Activated T-cell treated with anti-CD3 and anti-CD28 coated beads for 1 hour (primary cell): Measurements from ENCODE around the gene HADHB.
"Not testable (repeated sequence)": the region's sequence is repeated elsewhere in the genome, so short reads cannot be mapped to it uniquely, and the experiment has no call there.

Experiments used
- DNase-seq: peaks from one replicate; pipeline ENCODE4 v3.0.0-alpha.2; 2020; ENCODE audit warnings: low read depth

The HADHB gene

DNA sequence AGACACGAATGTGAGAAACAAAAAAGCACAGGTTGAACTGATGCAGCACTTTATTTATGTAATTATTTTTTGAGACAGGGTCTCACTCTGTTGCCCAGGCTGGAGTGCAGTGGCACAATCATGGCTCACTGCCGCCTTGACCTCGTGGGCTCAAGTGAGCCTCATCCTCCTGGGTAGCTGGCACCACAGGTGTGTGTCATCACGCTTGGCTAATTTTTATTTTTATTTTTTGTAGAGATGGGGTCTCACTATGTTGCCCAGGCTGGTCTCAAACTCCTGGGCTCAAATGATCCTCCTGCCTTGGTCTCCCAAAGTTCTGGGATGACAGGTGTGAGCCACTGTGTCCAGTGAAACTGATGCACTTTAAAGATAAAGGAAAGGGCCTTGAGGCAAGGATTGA is 84.3 kb downstream of the HADHB start:
- DNase-seq, result not testable (repeated sequence)

DNA sequence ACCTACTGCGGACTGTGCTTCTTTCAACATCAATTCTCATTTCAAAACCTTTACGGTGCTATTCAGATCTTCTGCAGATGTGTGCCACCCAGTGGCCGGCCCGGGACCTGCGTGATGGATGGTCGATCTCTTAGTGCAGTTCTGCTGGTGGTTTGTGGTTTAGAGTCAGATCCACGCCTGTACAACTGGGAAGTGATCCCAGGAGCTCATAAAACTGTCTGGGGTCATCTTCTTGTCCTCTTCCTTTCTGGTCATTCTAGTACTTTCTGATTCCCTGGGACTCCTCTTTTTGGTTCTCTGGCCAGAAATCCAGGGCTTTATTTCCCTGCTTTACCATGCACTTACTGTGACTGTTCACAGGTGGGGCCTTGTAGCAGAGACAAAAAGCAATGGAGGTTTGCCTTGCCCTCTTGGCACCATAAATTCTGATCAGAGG is 85.4 kb downstream of the HADHB start:
- DNase-seq, result peak; percentile 78

DNA sequence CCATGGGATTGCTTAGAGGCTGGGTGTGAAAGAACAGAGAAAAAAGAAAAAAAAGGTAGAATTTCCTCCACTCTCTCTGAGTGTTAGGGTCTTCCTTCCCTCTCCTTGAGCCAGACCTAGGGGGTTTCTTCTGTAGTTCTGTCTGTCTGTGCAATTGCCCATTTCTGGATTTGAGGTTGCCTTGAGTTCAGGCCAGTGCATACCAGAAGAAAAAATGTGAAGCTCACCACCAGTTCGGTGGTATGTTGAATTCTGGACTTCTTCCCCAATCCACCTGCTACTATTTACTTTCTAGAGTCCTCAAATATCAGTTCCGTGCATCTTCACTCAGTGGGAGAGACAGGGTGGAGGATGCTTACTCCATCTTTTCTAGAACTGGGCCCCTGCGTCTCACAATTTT is 85.9 kb downstream of the HADHB start:
- DNase-seq, result no peak

DNA sequence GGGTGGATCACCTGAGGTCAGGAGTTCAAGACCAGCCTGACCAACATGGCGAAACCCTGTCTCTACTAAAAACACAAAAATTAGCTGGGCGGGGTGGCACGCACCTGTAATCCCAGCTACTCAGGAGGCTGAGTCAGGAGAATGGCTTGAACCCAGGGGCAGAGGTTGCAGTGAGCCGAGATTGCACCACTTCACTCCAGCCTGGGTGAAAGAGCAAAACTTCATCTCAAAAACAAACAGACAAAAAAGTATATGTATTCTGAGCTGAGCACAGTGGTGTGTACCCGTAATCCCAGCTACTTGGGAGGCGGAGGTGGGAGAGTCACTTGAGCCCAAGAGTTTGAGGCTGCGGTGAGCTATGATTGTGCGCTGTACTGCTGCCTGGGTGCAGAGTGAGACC is 86.6 kb downstream of the HADHB start:
- DNase-seq, result not testable (repeated sequence)

DNA sequence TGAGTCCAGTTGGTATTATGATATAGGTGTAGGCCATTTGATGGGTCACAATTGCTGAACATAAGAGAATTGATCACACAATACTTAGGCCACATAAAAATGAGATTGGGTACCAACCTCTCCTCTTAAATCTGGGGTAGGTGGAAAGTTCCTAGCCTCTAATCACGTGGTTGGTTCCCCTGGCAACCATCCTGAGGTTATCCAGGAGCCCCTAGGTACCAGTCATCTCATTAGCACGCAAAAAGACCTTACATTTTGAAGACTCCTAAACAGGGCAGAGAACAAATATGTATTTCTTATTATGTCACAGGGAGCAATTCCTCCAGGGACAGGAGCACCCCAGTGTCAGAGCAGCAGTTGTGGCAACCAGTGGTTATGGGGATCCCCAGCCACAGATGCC is 88.6 kb downstream of the HADHB start:
- no peak for DNase-seq

DNA sequence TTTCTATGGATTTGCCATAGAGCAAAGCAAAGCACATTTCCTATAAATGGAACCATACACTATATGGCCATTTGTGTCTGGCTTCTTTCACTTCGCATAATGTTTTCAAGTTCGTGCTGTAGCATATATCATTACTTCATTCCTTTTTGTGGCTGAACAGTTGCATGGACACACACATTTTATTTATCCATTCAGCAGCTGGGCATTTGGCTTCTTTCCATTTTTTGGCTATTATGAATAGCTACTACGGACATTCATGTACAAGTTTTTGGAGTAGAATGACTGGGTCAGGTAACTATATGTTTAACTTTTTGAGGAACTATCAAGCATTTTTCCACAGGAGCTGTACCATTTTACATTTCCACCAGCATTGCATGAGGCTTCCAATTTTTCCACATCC is 90.5 kb downstream of the HADHB start:
- DNase-seq, result no peak

DNA sequence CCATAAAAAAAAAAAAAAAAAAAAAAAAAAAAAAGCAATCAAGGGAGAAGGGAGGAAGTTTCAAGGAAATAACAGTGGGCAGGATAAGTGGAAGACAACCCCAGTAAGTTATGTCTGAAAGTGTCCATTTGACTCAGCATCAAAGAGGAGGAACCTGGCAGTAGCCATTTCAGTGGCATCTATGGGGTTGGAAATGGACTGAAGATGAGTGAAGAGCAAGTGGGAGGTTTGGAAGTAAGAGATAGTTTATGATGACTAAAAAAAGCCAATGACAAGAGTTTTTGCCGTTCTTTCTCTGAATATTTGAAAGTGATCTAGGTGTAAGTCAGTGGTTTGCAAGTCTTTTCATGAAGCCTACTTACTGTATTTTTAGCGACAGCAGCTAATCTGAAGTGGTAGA is 92.0 kb downstream of the HADHB start:
- no peak for DNase-seq

DNA sequence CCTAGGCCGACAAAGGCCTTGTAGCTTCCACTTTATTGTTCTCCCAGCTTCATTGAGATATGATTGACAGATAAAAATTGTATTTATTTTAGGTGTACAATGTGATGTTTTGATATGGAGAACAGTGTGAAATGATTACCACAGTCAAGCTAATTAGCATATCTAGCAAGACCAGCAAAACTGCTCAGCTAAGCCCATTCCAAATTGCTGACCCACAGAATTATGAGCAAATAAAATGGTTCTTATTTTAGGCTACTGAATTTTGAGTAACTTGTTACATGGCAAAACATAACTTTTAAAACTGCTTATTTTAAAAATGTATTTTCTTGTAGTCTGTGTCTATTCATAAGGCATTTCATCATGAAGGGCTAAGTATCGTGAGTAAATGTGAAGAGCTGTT is 92.6 kb downstream of the HADHB start:
- DNase-seq, result no peak
